H1 (cell line): ENCODE results near the gene MT1F.

ENCODE experiments used
- CEBPB ChIP-seq: IDR thresholded peaks from 2 replicates; pipeline ENCODE4 v1.6.1; 2012; ENCODE audit warnings: low read depth, low read length
- CHD1 ChIP-seq: IDR thresholded peaks from 2 replicates; pipeline ENCODE4 v1.6.1; 2012; ENCODE audit warnings: low read depth, low read length, improper control_type of control experiment
- EGR1 ChIP-seq: IDR thresholded peaks from 2 replicates; pipeline ENCODE4 v1.6.1; 2011; ENCODE audit warnings: low read depth, low read length, borderline replicate concordance
- JUND ChIP-seq: IDR thresholded peaks from 2 replicates; pipeline ENCODE4 v1.6.1; 2011; ENCODE audit warnings: mild to moderate bottlenecking, improper control_type of control experiment, low read length
- PHF8 ChIP-seq: fragments of 200-600 bp; sonication (generic); conservative IDR thresholded peaks from 2 replicates; pipeline ENCODE4 v1.7.1; 2012; ENCODE audit warnings: low read depth, mild to moderate bottlenecking, inconsistent platforms, low read length, moderate library complexity
- TAF1 ChIP-seq: IDR thresholded peaks from 2 replicates; pipeline ENCODE4 v1.6.1; 2011; ENCODE audit warnings: mild to moderate bottlenecking, low read depth, low read length
- YY1 ChIP-seq: IDR thresholded peaks from 2 replicates; pipeline ENCODE4 v1.6.1; 2011; ENCODE audit warnings: low read depth, mild to moderate bottlenecking, low read length

- TF ChIP-seq CEBPB (no peak), PHF8 (no peak), EGR1 (no peak), TAF1 (no peak), YY1 (no peak), JUND (no peak), CHD1 (no peak)
Measured at GRCh38 chr16:56615353-56615752, 42.4 kb upstream of the MT1F start.
